GM19025 (cell line): ENCODE results near the gene IL19.

Experiments
- ATAC-seq: cut with Tn5 transposase; IDR thresholded peaks from one replicate; pipeline ENCODE4 v1.9.1; 2021; ENCODE audit warnings: mild to moderate bottlenecking, low read depth, moderate library complexity; ENCODE audit not compliant: unreplicated experiment

IL19 gene

DNA sequence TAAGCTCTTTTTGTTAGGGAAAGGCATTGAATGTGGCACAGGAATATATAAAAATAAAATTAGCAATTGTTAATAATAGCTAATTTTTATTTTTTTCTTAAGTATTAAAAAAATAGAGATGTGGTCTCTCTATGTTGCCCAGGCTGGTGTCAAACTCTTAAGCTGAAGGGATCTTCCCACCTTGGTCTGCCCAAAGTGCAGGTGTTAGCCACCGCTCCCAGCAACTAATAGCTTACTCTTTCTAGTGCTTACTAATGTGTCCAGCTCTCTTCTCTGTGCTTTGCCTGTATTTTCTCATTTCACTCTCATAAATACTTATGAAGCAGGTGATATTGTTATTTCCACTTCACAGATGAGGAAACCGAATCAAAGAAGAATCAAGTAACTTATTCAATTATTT, 113.3 kb downstream of the IL19 start:
- ATAC-seq, result no peak

DNA sequence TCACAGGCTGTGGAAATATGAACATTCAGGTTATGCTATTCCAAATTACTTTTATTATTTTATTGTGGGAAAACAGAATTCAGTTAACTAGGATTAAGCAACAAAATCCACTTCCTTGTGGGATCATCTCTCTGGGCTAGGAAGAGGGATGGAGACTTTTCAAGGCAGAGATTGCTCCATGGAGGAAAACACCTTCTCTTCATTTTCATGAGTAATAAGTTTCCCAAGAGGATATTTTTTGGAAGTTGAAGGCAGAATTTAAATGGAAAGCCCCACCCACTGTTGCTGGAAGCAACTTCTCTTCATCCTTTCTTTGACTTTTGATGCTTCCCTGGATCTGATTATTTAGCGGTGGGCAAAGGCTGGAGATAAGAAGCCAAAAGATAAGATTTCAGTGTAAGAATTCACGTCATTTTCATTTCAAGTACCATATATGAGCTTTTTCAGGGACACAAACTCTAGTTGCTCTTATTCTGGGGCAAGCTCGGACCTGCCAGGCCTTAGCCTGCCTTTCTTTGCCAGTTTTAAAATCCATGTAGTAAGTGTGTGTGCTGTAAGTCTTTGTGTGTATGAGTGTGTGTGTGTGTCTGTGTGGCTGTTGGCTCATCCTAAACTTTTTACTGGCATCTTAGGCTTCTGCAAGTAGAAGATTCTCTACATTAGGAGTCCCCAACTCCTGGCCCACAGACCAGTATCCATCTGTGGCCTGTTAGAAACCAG, 114.9 kb downstream of the IL19 start:
- no peak for ATAC-seq

DNA sequence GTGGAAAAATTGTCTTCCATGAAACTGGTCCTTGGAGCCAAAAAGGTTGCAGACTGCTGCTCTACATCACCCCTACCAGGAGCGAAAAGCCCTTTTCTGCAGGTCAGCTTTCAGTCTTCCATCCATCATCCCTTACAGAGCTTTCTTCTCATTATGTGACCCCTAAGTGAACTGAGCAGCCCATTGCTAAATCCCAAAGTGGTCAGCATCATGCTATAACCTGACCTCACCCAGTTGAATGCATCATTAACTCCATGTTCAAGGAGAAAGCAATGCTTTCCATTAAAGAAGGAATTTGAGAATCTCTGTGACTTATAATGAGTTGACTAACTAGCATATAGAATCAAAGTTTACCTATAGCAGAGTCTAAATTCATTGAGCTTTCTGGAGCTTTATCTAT, 116.3 kb downstream of the IL19 start:
- ATAC-seq, result no peak

DNA sequence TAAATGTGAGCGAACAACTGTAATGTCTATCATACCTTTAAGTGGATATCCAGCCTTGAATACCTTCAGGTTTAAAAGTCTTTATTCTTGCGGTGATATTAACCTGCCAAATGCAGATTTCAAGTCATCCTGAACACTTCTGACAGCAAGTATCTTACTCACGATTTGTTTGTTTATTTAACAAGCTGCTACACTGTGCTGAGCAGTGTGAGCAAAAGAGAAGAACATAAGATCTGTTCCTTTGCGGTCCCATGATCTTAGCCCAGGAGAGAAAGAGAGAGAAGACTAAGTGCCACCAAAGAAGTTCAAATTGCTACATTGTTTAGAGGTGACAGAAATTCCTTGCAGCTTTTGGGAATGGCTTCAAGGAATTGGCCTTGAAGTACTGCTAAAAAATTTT, 117.1 kb downstream of the IL19 start:
- no peak for ATAC-seq

DNA sequence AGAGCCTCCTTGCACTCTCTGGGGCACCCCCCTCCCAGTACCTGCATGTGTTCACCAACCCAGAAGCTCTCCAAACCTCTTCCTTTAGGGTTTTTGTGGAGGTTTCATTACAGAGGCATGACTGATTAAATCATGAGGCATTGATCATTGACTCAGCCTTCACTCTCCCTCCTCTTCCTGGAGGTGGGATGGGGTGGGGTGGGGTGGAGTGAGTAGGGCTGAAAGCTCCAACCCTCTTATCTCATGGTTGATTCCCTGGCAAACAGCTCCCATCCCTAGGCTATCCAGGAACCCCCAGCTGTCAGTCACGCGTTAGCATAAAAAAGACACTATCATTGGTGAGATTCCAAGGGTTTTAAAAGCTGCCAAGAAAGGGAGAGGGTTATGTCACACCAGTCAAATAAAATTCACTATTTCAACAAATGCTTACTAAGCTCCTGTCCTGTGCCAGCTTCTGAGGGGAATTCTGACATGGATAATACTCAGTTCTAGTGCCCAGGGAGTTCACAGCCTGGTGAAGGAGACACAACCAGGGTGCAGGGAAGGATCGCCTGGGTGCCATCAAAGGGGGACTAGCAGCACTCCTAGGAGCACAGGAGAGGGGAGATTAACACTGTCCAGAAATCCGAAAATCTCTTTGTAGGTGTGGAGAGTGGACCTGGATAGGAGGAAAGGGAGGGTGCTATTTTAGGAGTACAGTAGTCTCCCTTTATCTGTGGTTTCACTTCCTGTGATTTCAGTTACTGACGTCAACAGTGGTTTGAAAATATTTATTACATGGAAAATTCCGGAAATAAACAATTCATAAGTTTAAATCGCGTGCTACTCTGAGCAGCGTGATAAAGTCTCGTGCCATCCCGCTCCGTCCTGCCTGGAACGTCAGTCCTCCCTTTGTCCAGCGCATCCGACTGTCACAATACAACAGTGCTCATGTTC, 119.8 kb downstream of the IL19 start:
- no peak for ATAC-seq

DNA sequence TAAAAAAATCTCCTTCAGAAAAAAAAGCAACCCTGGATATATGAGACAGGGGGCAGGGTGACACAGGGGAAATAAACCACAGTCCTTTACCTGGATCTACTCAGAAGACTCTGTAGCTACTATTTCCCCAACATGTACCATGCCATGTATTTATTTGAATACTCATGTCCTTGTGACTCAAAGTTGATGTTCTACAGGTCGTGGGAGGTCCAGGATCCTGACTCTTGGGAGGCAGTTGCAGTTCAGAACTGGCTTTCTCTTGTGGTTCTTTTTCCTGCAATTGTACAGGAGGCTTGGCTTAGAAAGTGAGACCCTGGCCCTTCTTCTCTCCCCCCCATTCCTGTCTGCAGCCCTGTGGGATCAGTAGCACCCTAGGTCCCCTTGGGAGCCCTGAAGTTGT, 120.8 kb downstream of the IL19 start:
- ATAC-seq, result no peak
